ENCODE data around the gene GSE1. TPM values are rescaled to one million over a fixed set of nuclear protein-coding genes. Genes with fewer than 3 reads are reported as not detected.

GSE1 gene
- polyA plus RNA-seq, 1 donor (not counting 4 experiments of a cell fraction or from before 2014, with no cell fraction given): 5.0 TPM

- Histone ChIP-seq H3K9me3 (ENCODE audit: control insufficient read depth, low read depth, low read length) (no peaks in the 10 kb centered on the region), H3K4me3 (ENCODE audit: control insufficient read depth in 2 of 3, extremely low read depth in 1 of 3, insufficient read depth in 2 of 3, low read depth in 1 of 3, low read length in 3 of 3) (no peak overlapping the region), H3K36me3 (ENCODE audit: control insufficient read depth in 2 of 2, extremely low read depth in 1 of 2, insufficient read depth in 2 of 2, low read length in 2 of 2) (no peaks in the 10 kb centered on the region), H3K4me1 (ENCODE audit: control insufficient read depth, extremely low read depth, insufficient read depth, low read length) (peaks cover 10% of the 10 kb centered on the region), H2AFZ (ENCODE audit: control insufficient read depth, low read length) (no peak overlapping the region), H4K20me1 (ENCODE audit: control insufficient read depth, extremely low read depth, insufficient read depth, low read length) (peaks cover 19% of the 10 kb centered on the region), H3K79me2 (ENCODE audit: control insufficient read depth, insufficient read depth, low read length) (no peaks in the 10 kb centered on the region), H3K9me1 (ENCODE audit: control insufficient read depth, extremely low read depth, insufficient read depth, low read length) (no peaks in the 10 kb centered on the region), H3K9ac (ENCODE audit: control insufficient read depth, extremely low read depth, insufficient read depth, low read length) (no peak overlapping the region), H3K4me2 (ENCODE audit: control insufficient read depth, extremely low read depth, insufficient read depth, low read depth, low read length) (no peak overlapping the region), H3K27ac (ENCODE audit: control insufficient read depth, insufficient read depth, low read length) (no peak overlapping the region), H3K27me3 (ENCODE audit: control insufficient read depth, extremely low read depth, insufficient read depth, low read length) (no peaks in the 10 kb centered on the region)
- no peak for TF ChIP-seq EZH2 (IDR thresholded peaks at IDR 0.05; ENCODE audit: low read length)
- TF ChIP-seq CTCF (optimal IDR thresholded peaks at IDR 0.05 in 1 of 3, IDR thresholded peaks at IDR 0.05 in 1 of 3, conservative IDR thresholded peaks at IDR 0.05 in 1 of 3; ENCODE audit: extremely low read depth in 1 of 3, insufficient read depth in 2 of 3, low read length in 3 of 3): no peak
- dilution Hi-C loops (cut with MboI; ENCODE audit: extremely low pct_ligation_motif_present, low sequenced_read_pairs): no loop called here
- DNase-seq (ENCODE audit: low read depth, low spot score): no peak
- FAIRE-seq: no peak
These were observed 13.3 kb downstream of the GSE1 start for GRCh38 chr16:85626191-85626981.

GRCh38 chr16:85627089-85627488 lies 14.0 kb downstream of the GSE1 start:
- Histone ChIP-seq H3K4me3 (ENCODE audit: control insufficient read depth in 2 of 3, extremely low read depth in 1 of 3, insufficient read depth in 2 of 3, low read depth in 1 of 3, low read length in 3 of 3) (no peak overlapping the region), H3K9ac (ENCODE audit: control insufficient read depth, extremely low read depth, insufficient read depth, low read length) (no peak overlapping the region), H3K36me3 (ENCODE audit: control insufficient read depth in 2 of 2, extremely low read depth in 1 of 2, insufficient read depth in 2 of 2, low read length in 2 of 2) (peaks cover 0 to 1% of the 10 kb centered on the region in 2 experiments), H3K79me2 (ENCODE audit: control insufficient read depth, insufficient read depth, low read length) (no peaks in the 10 kb centered on the region), H4K20me1 (ENCODE audit: control insufficient read depth, extremely low read depth, insufficient read depth, low read length) (peaks cover 16% of the 10 kb centered on the region), H2AFZ (ENCODE audit: control insufficient read depth, low read length) (no peak overlapping the region), H3K27ac (ENCODE audit: control insufficient read depth, insufficient read depth, low read length) (no peak overlapping the region), H3K9me1 (ENCODE audit: control insufficient read depth, extremely low read depth, insufficient read depth, low read length) (no peaks in the 10 kb centered on the region), H3K4me1 (ENCODE audit: control insufficient read depth, extremely low read depth, insufficient read depth, low read length) (peaks cover 10% of the 10 kb centered on the region), H3K27me3 (ENCODE audit: control insufficient read depth, extremely low read depth, insufficient read depth, low read length) (no peaks in the 10 kb centered on the region), H3K4me2 (ENCODE audit: control insufficient read depth, extremely low read depth, insufficient read depth, low read depth, low read length) (no peak overlapping the region), H3K9me3 (ENCODE audit: control insufficient read depth, low read depth, low read length) (no peaks in the 10 kb centered on the region)
- no peak for DNase-seq (ENCODE audit: low read depth, low spot score)
- TF ChIP-seq CTCF (optimal IDR thresholded peaks at IDR 0.05 in 1 of 3, IDR thresholded peaks at IDR 0.05 in 1 of 3, conservative IDR thresholded peaks at IDR 0.05 in 1 of 3; ENCODE audit: extremely low read depth in 1 of 3, insufficient read depth in 2 of 3, low read length in 3 of 3): no peak
- no peak for TF ChIP-seq EZH2 (IDR thresholded peaks at IDR 0.05; ENCODE audit: low read length)
- dilution Hi-C loops (cut with MboI; ENCODE audit: extremely low pct_ligation_motif_present, low sequenced_read_pairs): no loop called here
- no peak for FAIRE-seq

Measured in keratinocyte (primary cell).